PC-3 (cell line): ENCODE data around the gene PRSS33. TPM values are rescaled to one million over a fixed set of nuclear protein-coding genes. Genes with fewer than 3 reads are reported as not detected.

Experiments
- ATAC-seq: fragments of 200-7000 bp; cut with Tn5 transposase; 2 replicates; pipeline ENCODE4 v1.9.1; 2020; ENCODE audit warnings: mild to moderate bottlenecking, moderate library complexity
- BruUV-seq: library from RNA; stranded (reverse); fragments of 400-500 nt; replicated peaks from 2 replicates; lab custom pipeline; 2021; lab: Mats Ljungman, UMichigan
- CTCF ChIA-PET: fragments of 300-600 bp; sonication (Branson Sonifier 250); formaldehyde crosslinking; loops from one replicate; lab custom pipeline; 2022; ENCODE audit warnings: antibody characterized with exemption; lab: Charles Lee
- POLR2A ChIA-PET: fragments of 300-600 bp; sonication (Branson Sonifier 250); formaldehyde crosslinking; loops from one replicate; lab custom pipeline; 2022; ENCODE audit warnings: antibody characterized with exemption; ENCODE audit not compliant: unreplicated experiment; lab: Charles Lee
- DNase-seq: peaks from one replicate; pipeline ENCODE4 v3.0.0-alpha.2; 2015
- H2AFZ ChIP-seq: fragments of 300-600 bp; sonication (generic); 2 replicates; pipeline ENCODE4 v1.6.0; 2016; ENCODE audit warnings: antibody characterized with exemption, low read length
- H3F3A ChIP-seq: fragments of 300-600 bp; sonication (generic); one replicate; pipeline ENCODE4 v1.6.0; 2017; ENCODE audit warnings: antibody characterized with exemption, low read length, control low read depth, mild to moderate bottlenecking; ENCODE audit not compliant: unreplicated experiment
- H3K27ac ChIP-seq: fragments of 300-600 bp; sonication (generic); 2 replicates; pipeline ENCODE4 v1.5.1; 2016; ENCODE audit warnings: mild to moderate bottlenecking, low read length
- H3K27me3 ChIP-seq: fragments of 300-600 bp; sonication (generic); 2 replicates; pipeline ENCODE4 v1.6.1; 2016; ENCODE audit warnings: low read length, mixed read lengths
- H3K36me3 ChIP-seq: fragments of 300-600 bp; sonication (generic); 2 replicates; pipeline ENCODE4 v1.6.1; 2016; ENCODE audit warnings: low read depth, mixed run types, low read length, mixed read lengths
- H3K4me1 ChIP-seq: fragments of 300-600 bp; sonication (generic); 2 replicates; pipeline ENCODE4 v1.5.1; 2016; ENCODE audit warnings: low read length; ENCODE audit not compliant: insufficient read depth
- H3K4me2 ChIP-seq: fragments of 300-600 bp; sonication (generic); 2 replicates; pipeline ENCODE4 v1.6.0; 2016; ENCODE audit warnings: low read length
- H3K4me3 ChIP-seq: fragments of 300-600 bp; sonication (generic); 2 replicates; pipeline ENCODE4 v1.5.1; 2016; ENCODE audit warnings: mild to moderate bottlenecking, low read length, mixed read lengths
- H3K79me2 ChIP-seq: fragments of 300-600 bp; sonication (generic); 2 replicates; pipeline ENCODE4 v1.6.1; 2017; ENCODE audit warnings: low read length, mixed read lengths
- H3K9ac ChIP-seq: fragments of 300-600 bp; sonication (generic); 2 replicates; pipeline ENCODE4 v1.6.0; 2016; ENCODE audit warnings: mild to moderate bottlenecking, low read length
- H3K9me2 ChIP-seq: fragments of 300-600 bp; sonication (generic); replicated peaks from 2 replicates; pipeline ENCODE4 v1.6.1; 2016; ENCODE audit warnings: mixed run types, low read length, mixed read lengths
- H3K9me3 ChIP-seq: fragments of 300-600 bp; sonication (generic); 2 replicates; pipeline ENCODE4 v1.6.1; 2016; ENCODE audit warnings: low read length, mixed read lengths
- H4K20me1 ChIP-seq: fragments of 300-600 bp; sonication (generic); 2 replicates; pipeline ENCODE4 v1.6.1; 2016; ENCODE audit warnings: low read length, mixed read lengths
- EZH2 ChIP-seq: fragments of 300-600 bp; sonication (generic); IDR thresholded peaks from one replicate; pipeline ENCODE4 v1.6.1; 2017; ENCODE audit warnings: antibody characterized with exemption, mild to moderate bottlenecking, low read length; ENCODE audit not compliant: unreplicated experiment
- EZH2phosphoT487 ChIP-seq: fragments of 300-600 bp; sonication (generic); IDR thresholded peaks from 2 replicates; pipeline ENCODE4 v1.6.1; 2018; ENCODE audit warnings: mild to moderate bottlenecking, antibody characterized with exemption, low read length, borderline replicate concordance
- intact Hi-C: fragments of 100-400 bp; cut with micrococcal nuclease; formaldehyde crosslinking; loops from 2 replicates; pipeline ENCODE4 v1.9.0; 2023
- total RNA-seq: library from RNA; depleted of rRNA; stranded (reverse); fragments of >200 nt; gene quantifications from 2 replicates; pipeline ENCODE4 v1.2.3, GENCODE V29; 2014
- TF ChIP-seq, protein P1 (sequence below): fragments of 300-600 bp; sonication (generic); conservative IDR thresholded peaks from 2 replicates; pipeline ENCODE4 v1.5.1; 2017; ENCODE audit warnings: antibody characterized with exemption, low read depth, mild to moderate bottlenecking, low read length

The PRSS33 gene
- total RNA-seq, 1 experiment from 2014 or later = 0.11 TPM

DNA sequence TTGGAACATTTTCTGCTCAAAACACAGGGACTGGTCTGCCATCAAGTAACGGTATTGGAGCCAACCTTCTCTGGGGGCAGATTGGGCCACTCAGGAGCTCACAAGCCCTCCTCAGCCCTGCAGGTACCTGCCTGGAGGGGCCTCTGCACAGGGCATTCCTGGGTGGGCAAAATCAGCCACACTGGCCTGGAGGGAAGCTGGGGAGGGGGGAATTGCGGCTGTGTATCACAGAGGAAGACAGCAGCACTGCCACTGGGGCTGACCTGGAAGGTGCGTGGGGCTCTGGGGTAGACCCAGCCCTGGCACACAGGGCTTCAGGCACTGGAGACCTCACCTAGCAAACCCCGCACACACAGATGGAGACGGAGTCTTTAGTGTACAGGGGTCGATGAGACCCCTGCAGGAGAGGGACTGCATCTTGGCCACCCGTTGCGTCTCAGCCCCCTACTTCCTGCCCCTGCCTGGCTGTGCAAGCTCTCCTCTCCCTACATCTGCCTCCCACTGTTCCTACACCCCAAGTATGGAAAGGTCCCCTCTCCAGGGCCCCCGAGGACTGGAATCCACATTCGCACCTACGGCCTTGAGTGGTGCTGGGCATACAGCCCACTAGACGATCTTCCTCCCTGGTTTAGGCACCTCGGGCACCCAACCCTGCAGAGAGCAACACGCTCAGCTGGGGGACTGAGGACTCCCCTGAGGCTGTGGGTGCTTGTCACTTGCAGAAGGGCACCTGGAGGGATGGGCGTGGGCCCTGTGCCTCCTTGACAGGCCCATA, 42.1 kb downstream of the PRSS33 start:
- Histone ChIP-seq H3K4me1 (no peaks in the 10 kb centered on the region), H3K27ac (no peak overlapping the region), H3K9me2 (no peaks in the 10 kb centered on the region), H3K79me2 (no peaks in the 10 kb centered on the region), H3K9ac (no peak overlapping the region), H3K4me2 (no peak overlapping the region), H3K9me3 (no peaks in the 10 kb centered on the region), H3K4me3 (no peak overlapping the region), H3F3A (no peaks in the 10 kb centered on the region), H4K20me1 (no peaks in the 10 kb centered on the region), H3K27me3 (no peaks in the 10 kb centered on the region), H3K36me3 (no peaks in the 10 kb centered on the region), H2AFZ (no peak overlapping the region)
- no peak for ATAC-seq
- intact Hi-C loops = no loop called here
- no TSS peak for BruUV-seq
- POLR2A ChIA-PET = no interaction called here
- TF ChIP-seq EZH2phosphoT487 = no peak
- TF ChIP-seq, protein P1, sequence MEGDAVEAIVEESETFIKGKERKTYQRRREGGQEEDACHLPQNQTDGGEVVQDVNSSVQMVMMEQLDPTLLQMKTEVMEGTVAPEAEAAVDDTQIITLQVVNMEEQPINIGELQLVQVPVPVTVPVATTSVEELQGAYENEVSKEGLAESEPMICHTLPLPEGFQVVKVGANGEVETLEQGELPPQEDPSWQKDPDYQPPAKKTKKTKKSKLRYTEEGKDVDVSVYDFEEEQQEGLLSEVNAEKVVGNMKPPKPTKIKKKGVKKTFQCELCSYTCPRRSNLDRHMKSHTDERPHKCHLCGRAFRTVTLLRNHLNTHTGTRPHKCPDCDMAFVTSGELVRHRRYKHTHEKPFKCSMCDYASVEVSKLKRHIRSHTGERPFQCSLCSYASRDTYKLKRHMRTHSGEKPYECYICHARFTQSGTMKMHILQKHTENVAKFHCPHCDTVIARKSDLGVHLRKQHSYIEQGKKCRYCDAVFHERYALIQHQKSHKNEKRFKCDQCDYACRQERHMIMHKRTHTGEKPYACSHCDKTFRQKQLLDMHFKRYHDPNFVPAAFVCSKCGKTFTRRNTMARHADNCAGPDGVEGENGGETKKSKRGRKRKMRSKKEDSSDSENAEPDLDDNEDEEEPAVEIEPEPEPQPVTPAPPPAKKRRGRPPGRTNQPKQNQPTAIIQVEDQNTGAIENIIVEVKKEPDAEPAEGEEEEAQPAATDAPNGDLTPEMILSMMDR = no peak
- no peak for TF ChIP-seq EZH2
- DNase-seq = no peak
- CTCF ChIA-PET = no interaction called here

- ATAC-seq (no peak), DNase-seq (no peak)
- H3K79me2 ChIP-seq = no peaks in the 10 kb centered on the region
- no peaks in the 10 kb centered on the region for H3K9me2 ChIP-seq
- no TSS peak for BruUV-seq
- TF ChIP-seq EZH2 = no peak
- no peak for TF ChIP-seq EZH2phosphoT487
- TF ChIP-seq, protein P1 = no peak
- H3K27me3 ChIP-seq = no peaks in the 10 kb centered on the region
- no peak overlapping the region for H3K27ac ChIP-seq
- no peaks in the 10 kb centered on the region for H3K9me3 ChIP-seq
- intact Hi-C loops = no loop called here
- no peak overlapping the region for H3K4me2 ChIP-seq
- no peaks in the 10 kb centered on the region for H3K4me1 ChIP-seq
- no peak overlapping the region for H3K9ac ChIP-seq
- H3F3A ChIP-seq = no peaks in the 10 kb centered on the region
- H4K20me1 ChIP-seq = no peaks in the 10 kb centered on the region
- CTCF ChIA-PET = no interaction called here
- H3K36me3 ChIP-seq = no peaks in the 10 kb centered on the region
- POLR2A ChIA-PET = no interaction called here
- no peak overlapping the region for H2AFZ ChIP-seq
- H3K4me3 ChIP-seq = no peak overlapping the region
Observed at GRCh38 chr16:2744711-2745110, 42.6 kb downstream of the PRSS33 start.

DNA sequence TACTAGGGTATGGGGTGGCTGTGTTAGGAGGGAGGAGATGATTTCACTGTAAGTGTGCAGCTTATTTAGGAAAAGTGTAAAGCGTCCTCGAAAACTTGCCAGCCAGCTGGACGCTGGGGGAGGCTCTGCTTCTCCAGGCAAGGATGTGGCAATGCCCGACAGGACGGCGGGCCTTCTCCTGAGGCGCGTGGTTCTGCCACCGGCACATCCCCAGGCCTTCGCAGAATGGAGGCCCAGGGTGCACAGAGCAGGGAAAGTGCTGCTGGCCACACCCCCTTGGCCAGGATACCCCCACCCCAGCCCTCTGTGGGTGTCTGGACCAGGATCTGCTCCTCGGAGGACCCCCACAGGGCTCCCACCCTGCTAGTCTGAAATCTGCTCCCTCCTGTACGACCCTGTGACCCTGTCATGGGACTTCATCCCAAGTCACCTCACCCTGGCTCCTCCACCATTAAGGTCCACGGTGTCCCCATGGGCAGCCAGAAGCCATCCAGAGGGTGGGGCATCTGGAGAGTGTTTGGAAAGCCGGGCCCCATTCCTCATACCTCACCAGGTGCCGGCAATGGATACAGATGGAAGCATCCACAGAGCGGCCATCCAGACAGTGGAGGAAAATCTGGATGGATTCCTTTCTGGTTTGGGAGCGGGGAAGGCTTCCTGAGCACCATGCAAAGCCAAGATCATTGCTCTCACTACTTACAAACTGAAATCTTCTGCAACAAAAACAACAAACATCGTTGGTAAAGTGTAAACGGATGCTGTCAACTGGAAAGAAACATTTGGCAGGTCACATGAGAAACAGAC, 44.2 kb downstream of the PRSS33 start:
- H3K4me3 ChIP-seq = no peak overlapping the region
- H3F3A ChIP-seq = no peaks in the 10 kb centered on the region
- no peaks in the 10 kb centered on the region for H3K79me2 ChIP-seq
- H3K27ac ChIP-seq = no peak overlapping the region
- H3K9me3 ChIP-seq = no peaks in the 10 kb centered on the region
- ATAC-seq = no peak
- intact Hi-C loops = no loop called here
- DNase-seq = no peak
- no peak overlapping the region for H3K4me2 ChIP-seq
- H3K9ac ChIP-seq = no peak overlapping the region
- TF ChIP-seq EZH2 (no peak), EZH2phosphoT487 (no peak)
- TF ChIP-seq, protein P1 = no peak
- no TSS peak for BruUV-seq
- no peak overlapping the region for H2AFZ ChIP-seq
- no peaks in the 10 kb centered on the region for H3K9me2 ChIP-seq
- no peaks in the 10 kb centered on the region for H3K27me3 ChIP-seq
- no peaks in the 10 kb centered on the region for H3K36me3 ChIP-seq
- no peaks in the 10 kb centered on the region for H4K20me1 ChIP-seq
- no peaks in the 10 kb centered on the region for H3K4me1 ChIP-seq
- ChIA-PET POLR2A (no interaction called here), CTCF (no interaction called here)
